ENCODE data around the gene PEMT.

PEMT gene

DNA sequence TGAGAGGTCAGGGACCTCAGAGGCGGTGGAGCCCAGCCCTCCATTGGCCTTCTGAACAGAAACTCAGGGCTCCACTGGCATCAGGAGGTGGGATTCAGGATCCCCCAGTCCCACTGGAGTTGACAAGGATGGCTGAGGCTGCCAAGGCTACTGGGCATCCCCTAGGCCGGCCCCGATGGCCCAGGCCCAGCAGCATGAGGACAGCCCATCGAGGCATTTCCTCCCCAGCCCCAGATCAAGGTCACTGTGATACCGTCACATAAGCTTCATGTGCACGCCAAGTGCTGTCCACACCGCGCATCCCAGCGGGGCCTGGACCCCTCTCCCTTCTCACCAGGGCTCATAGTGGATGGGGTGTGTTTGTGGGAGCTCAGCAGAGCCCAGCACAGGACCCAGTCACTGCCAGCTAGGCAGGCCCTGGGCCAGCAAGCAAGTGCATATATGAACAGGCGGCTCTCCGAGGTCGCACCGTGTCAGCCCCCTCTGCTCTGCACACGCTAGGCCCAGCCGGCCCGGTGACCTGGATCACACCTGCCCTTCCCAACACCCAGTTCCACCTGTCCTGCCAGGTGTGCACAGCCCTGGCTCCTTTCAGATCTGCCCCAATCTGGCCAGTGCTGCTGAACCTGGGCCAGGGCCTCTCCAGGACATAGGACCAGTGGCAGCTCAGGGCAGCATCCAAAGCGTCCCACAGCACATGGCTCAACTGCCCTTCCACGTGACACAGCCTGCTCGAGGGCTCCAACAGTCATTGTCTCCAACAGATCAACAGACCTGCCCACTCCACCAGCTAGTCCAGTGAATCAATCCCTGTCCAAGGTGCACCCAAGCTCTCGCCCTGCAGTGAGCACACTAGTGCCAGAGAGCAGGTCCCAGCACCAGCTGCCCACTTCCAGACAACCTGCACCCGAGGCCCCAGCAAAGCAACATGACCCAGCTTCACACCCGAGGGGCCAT lies 62.5 kb downstream of the PEMT start:
- DNase-seq = no peak

GRCh38 chr17:17527956-17528500 lies 63.5 kb downstream of the PEMT start:
- DNase-seq = no peak

- DNase-seq = no peak
These were observed 64.0 kb downstream of the PEMT start for GRCh38 chr17:17527534-17527933.

DNA sequence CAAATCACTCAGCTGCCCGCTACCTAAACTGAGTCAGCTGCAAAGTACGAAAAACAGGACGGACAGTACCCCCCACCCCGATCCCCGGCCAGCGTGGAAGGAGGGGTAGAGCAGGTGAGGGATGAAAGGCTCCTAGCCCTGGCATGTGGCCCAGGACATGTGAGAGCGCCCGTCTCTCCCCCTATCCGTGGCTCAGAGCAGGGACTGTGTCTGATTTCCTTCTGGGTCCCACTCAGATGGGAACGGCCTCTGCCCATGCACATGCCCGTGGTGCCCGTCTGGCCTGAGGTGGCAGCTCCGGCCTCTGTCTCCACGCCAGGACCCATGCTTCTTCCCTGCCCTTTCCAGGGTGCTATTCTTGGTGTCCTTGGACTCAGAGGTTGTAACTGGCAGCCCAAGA lies 65.1 kb downstream of the PEMT start:
- DNase-seq = no peak

DNA sequence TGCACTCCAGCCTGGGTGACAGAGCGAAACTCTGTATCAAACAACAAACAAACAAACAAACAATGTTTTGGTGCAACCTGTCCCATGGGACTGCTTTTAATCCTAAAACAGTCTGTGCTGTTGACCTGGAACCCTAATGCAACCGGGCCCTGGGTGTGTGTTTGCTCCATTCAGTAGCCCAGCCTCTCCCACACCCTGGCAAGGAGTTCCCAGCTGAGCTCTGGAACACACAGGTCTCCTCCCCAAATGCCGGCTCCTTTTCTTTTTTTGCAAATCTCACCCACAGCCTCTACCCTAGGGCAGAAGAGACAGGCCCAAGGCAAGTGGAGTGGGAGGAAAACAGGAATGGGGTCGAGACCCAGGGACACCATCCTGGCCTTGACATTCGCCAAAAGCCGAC lies 65.6 kb downstream of the PEMT start:
- DNase-seq = no peak

- DNase-seq = no peak
These were observed 66.2 kb downstream of the PEMT start for GRCh38 chr17:17525311-17525710.

DNA sequence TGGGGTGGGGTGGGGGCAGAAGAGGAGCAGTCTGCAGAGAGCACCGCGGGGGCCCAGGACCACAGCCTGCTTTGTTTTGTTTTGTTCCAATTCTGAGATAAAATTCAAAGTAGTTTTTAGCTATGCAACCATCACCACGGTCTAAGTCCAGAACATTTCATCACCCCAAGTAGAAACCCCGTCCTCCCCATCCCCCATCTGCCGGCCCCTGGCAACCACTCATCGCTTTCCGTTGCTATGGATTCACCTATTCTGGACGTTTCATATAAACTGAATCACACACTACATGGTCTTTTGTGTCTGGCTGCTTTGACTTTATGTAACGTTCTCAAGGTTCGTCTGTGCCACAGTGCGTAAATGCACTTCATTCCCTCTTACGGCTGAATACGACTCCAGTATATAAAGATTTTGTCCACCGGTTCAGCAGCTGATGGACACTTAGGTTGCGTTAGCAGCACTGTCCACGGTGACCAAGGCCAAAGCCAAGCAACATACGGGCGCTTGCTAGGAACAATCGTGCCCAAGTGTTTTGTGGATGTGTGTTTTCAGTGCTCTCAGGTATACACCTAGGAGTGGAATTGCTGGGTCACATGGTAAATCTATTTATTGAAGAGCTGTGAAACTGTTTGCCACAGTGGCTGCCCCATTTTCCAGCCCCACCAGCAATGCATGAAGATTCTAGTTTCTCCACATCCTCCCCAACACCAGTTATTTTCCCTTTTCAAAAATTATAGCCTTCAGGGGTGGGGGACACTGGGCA lies 67.6 kb downstream of the PEMT start:
- no peak for DNase-seq

GRCh38 chr17:17523001-17523730 lies 68.3 kb downstream of the PEMT start:
- peak; percentile 39 for DNase-seq

GRCh38 chr17:17520599-17521232 lies 70.8 kb downstream of the PEMT start:
- DNase-seq = no peak

DNA sequence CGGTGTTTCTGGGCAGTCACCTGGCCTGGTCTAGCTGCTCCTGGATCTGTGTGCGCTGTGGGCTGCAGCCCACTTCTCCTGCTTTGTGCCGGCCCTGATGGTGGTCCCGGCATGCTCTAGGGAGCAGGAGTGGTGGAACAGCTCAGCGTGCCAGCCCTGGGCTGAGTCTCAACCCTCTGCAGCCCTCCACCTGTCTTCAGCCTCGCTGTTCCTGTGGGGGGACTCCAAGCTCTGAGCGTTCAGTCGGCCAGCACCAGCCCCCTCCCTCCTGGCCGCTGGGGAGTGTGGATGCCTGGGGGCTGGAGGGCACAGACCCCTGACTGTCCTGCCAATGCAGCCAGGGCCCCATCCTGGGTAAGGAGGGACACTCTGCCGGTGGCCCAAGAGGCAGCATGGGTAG lies 71.6 kb downstream of the PEMT start:
- DNase-seq = no peak

DNA sequence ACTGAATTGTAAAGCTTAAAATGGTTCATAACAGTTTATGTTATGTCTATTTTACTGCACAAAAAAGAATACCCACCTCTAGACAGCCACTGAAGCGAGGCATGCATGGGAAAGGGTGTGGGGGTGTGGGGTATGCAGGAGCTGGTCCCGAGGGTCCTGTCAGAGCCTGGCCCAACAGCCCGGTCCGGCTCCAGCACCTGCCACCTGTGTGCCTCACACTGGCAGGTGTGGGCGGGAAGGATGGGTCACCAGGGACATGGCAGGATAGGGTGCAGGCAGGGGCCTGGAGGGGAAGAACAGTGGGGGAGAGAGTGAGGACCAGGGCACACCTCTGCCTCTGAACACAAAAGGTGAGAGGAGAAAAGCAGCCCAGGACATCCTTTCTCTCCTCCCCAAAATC lies 72.6 kb downstream of the PEMT start:
- no peak for DNase-seq

DNA sequence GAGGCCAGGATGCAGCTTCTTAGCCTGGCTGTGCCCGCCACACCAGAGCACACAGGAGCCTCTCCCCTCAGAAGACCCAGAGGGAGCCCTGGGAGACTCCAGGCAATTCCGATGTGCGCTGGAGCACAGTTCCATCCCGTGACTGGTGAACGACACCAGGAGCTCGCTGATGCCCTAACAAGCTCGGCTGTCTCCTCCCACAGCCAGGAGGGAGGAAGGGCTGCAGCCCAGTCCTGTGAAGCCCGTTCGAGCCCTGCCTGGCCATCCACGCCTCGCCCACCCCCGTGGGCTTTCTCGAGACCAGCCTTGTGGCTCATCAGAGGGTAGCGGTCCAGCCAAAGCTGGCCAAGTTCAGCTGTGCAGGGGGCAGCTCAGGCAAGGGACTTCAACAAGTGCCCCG lies 73.5 kb downstream of the PEMT start:
- no peak for DNase-seq

DNA sequence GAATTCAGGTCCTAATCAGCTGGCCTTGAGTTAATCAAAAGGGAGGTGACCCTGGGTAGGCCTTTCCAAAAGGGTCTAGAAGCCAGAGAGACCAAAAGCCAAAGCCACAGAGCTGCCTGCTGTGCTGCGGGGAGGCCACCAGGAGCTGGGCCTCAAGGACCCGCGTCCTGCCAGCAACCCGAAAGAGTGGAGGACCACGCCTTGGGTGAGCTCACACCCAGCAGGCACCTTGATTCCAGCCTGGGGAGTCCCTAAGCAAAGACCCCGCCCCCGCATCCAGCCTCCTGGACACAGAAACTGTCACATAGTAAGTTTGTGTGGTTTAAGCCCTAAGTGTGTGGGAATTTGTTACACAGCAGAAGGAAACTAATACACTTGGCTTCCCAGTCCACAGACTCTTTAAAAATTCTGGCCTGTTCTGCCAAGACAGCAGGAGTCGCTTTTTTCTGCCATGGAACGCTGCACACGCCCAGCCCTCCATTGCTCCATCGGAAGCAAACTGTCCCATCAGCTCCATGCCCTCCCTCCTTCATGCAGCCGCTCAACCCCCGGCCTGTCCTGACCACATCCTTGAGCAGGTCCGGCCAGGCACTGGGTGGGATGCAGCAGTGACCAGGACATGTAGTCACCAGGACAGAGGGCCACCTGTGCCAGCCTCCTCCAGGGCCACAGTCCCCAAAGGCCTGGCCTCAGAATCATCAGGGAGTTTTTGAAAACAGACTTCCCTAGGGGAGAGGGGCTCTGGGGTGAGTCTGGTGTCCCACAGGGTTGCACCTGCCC lies 74.4 kb downstream of the PEMT start:
- DNase-seq = no peak

DNA sequence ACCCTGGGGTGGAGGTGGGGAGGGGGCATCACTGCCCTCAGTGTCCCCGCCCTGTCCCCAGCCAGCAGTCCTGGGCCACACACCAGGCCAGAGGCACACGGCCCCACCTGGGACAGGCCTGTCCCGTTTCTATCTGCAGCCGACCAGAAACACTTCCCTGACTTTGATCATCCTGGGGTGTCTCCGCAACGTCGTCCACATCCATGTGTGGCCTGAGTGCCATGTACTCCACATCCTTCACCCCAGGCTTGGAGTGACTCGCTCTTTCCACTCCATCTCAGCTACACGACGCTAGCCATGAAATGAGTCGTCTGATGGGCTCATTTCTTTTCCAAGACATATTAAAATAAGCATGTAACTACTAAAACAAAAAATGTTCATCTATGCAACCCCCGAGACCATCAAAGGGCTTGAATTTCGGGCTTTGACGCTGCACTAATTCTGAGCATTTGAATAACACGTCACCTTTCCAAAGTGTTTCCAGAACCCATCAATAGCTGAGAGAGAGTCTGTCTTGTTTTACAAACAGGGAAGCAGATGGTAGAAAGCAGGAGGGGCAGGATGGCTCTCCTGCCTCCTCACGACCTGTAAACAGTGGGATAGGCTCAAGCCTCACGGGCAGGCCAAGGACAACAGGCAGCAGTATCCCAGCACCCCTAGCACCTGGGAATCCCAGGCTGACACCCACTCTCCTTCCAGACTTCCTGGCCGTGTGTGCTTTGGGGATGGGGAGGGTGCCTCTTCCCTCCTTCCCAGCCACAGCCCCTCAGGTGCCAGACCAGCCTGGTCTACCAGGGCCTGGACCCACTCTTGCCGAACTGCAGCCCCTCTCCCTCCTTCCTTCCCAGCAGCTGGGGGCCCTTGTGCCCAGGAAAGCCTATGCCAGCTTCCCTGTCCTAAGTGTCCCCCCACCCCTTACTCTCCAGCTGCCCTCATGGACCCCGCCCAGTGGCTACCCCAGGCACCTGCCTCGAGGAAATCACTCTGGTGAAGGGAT lies 75.3 kb downstream of the PEMT start:
- DNase-seq = no peak

GRCh38 chr17:17514993-17515933 lies 76.2 kb downstream of the PEMT start:
- no peak for DNase-seq

GRCh38 chr17:17514361-17514992 lies 77.0 kb downstream of the PEMT start:
- no peak for DNase-seq

- DNase-seq = no peak
These were observed 77.9 kb downstream of the PEMT start for GRCh38 chr17:17513626-17514025.

- DNase-seq = no peak
These were observed 78.6 kb downstream of the PEMT start for GRCh38 chr17:17512866-17513265.

Data from hematopoietic multipotent progenitor cell treated with erythropoietin and hydrocortisone succinate and interleukin-3 and kit ligand, for 4 days (in vitro differentiated cells).